Kidney epithelial cell (primary cell): ENCODE data around the gene AGPAT3. TPM values are rescaled to one million over a fixed set of nuclear protein-coding genes. Genes with fewer than 3 reads are reported as not detected.

Experiments
- DNase-seq: peaks from one replicate; pipeline ENCODE4 v3.0.0-alpha.2; 2010; ENCODE audit warnings: low read depth
- H3K27me3 ChIP-seq: 2 replicates; pipeline ENCODE4 v1.6.0; 2011; ENCODE audit warnings: low read length; ENCODE audit not compliant: control insufficient read depth, insufficient read depth
- H3K36me3 ChIP-seq: 2 replicates; pipeline ENCODE4 v1.5.1; 2011; ENCODE audit warnings: low read length; ENCODE audit not compliant: control insufficient read depth, insufficient read depth
- H3K4me3 ChIP-seq: 2 replicates; pipeline ENCODE4 v1.5.1; 2011; ENCODE audit warnings: low read depth, mild to moderate bottlenecking, control low read depth, low read length
- CTCF ChIP-seq: IDR thresholded peaks from 2 replicates; pipeline ENCODE4 v1.5.1; 2011; ENCODE audit warnings: mild to moderate bottlenecking, moderate library complexity, low read length, control low read depth, inconsistent platforms; ENCODE audit not compliant: insufficient read depth, poor library complexity, severe bottlenecking
- total RNA-seq: library from RNA; depleted of rRNA; stranded (reverse); fragments of >200 nt; gene quantifications from 2 replicates; pipeline ENCODE4 v1.2.3, GENCODE V29; 2015

AGPAT3 gene
- total RNA-seq, 1 donor from 2014 or later: 62.3 TPM

DNA sequence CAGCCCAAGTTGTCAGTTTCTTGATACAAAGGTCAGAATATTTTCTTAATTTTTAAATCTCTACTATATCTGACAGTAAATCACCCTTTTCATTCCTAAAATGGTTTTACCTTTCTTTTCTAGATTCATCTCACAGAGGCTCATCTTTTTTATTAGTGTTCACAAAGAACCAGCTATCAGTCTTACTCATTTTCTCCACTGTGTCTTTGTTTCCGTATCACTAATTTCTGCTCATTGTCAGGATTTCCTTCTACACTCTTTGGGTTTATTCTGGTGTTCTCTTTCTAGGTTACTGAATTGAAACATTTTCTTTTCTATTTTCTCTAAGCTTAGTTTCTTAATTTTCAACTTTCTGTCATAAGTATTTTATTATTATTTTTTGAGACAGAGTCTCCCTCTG lies 8.7 kb downstream of the AGPAT3 start:
- H3K27me3 ChIP-seq: no peaks in the 10 kb centered on the region
- TF ChIP-seq CTCF: no peak

GRCh38 chr21:43874085-43874805 lies 9.2 kb downstream of the AGPAT3 start:
- no peak for TF ChIP-seq CTCF
- no peak overlapping the region for H3K4me3 ChIP-seq
- H3K36me3 ChIP-seq: peaks cover 1% of the 10 kb centered on the region
- H3K27me3 ChIP-seq: no peaks in the 10 kb centered on the region
- DNase-seq: no peak

More for the DNA sequence above, 8.7 kb downstream of the AGPAT3 start:
- DNase-seq: no peak
- Histone ChIP-seq H3K36me3 (peaks cover 1% of the 10 kb centered on the region), H3K4me3 (no peak overlapping the region)

- H3K36me3 ChIP-seq: peaks cover 1% of the 10 kb centered on the region
- no peak overlapping the region for H3K4me3 ChIP-seq
- no peak for TF ChIP-seq CTCF
- no peak for DNase-seq
- H3K27me3 ChIP-seq: no peaks in the 10 kb centered on the region
Measured at GRCh38 chr21:43876605-43877004, 11.6 kb downstream of the AGPAT3 start.

DNA sequence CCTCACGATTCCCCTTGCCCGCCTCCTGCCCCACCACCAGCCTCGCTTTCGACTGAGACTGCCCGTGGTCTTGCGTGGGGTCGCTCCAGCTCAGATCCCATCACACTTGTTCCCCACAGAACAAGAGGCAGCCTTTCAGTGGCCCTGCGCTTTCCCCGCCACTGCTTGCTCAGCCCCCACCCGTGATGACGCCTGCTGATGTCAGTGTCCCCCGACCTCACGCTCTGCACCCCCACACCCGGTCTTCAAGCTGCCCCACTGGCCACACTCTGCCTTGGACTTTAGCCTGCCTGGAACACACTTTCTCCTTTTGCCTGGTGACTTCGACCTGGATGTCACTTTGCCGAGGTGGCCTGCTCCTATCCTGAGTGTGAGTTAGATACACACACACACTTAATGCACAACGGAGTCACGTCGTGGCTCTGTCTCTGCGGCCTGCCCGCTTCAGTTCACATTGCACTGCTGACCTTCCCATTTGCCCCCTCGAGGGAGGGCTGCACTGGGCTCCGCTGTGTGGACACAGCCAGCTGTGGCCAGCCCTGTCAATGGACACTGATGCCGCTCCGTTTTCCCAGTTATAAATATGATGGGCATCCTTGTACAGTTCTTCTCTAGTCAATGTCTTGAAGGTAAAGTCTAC lies 13.0 kb downstream of the AGPAT3 start:
- no peak for TF ChIP-seq CTCF
- H3K36me3 ChIP-seq: peaks cover 1% of the 10 kb centered on the region
- no peak overlapping the region for H3K4me3 ChIP-seq
- no peak for DNase-seq
- no peaks in the 10 kb centered on the region for H3K27me3 ChIP-seq

DNA sequence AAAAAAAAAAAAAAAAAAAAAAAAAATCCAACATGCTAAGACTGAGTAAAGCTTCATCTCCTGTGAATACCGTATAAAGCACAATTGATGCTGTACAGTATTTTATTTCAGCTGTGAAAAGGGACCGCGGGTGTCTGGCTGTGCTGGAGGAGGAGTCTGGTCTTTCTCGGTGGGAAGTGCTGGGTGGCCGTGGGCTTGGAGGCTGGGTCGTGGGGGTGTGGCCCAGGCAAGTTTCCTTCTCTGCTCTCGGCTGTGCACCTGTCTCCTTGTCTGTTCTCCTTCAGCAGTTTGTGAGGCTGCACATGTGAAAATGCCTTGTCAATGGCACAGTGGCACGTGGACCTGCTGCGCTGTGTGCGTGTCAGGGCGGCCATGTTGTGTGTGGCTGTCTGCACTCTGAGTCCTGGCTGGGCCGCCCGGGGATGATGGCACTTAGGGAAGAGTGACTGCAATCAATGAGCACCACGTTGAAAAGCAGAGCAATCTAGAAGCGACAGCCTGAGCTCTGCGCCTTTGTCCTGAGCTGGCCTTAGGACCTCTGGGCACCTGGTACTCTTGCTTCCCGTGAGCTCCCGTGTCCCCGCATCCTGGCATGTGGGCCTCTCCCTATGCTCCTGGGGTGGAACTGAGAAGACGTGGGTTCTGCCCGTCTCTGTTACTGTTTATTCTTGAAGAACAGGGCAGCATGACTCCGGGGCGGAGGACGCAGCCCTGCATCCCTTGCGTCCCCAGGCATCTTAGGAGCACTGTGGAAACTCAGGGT lies 14.5 kb downstream of the AGPAT3 start:
- DNase-seq: no peak
- no peaks in the 10 kb centered on the region for H3K27me3 ChIP-seq
- H3K4me3 ChIP-seq: no peak overlapping the region
- no peak for TF ChIP-seq CTCF
- H3K36me3 ChIP-seq: peaks cover 1% of the 10 kb centered on the region
